GM23248 (cell line): ENCODE results near the gene OR5D16. TPM values are rescaled to one million over a fixed set of nuclear protein-coding genes. Genes with fewer than 3 reads are reported as not detected.

Experiments used
- DNase-seq: peaks from one replicate; pipeline ENCODE4 v3.0.0-alpha.2; 2015
- H2AFZ ChIP-seq: fragments of 200-600 bp; sonication (generic); 2 replicates; pipeline ENCODE4 v1.6.1; 2016; ENCODE audit warnings: antibody characterized with exemption
- H3F3A ChIP-seq: fragments of 200-600 bp; sonication (generic); 2 replicates; pipeline ENCODE4 v1.6.1; 2016; ENCODE audit warnings: mild to moderate bottlenecking, antibody characterized with exemption, mixed run types; ENCODE audit not compliant: insufficient read depth
- H3K27ac ChIP-seq: fragments of 200-600 bp; sonication (generic); 2 replicates; pipeline ENCODE4 v1.5.1; 2016; ENCODE audit warnings: mild to moderate bottlenecking
- H3K27me3 ChIP-seq: fragments of 200-600 bp; sonication (generic); replicated peaks from 2 replicates; pipeline ENCODE4 v1.6.1; 2016; ENCODE audit warnings: mild to moderate bottlenecking; ENCODE audit not compliant: insufficient read depth
- H3K36me3 ChIP-seq: fragments of 200-600 bp; sonication (generic); 2 replicates; pipeline ENCODE4 v1.6.1; 2016; ENCODE audit warnings: low read depth, mild to moderate bottlenecking
- H3K4me1 ChIP-seq: fragments of 200-600 bp; sonication (generic); 2 replicates; pipeline ENCODE4 v1.6.1; 2016; ENCODE audit warnings: mild to moderate bottlenecking; ENCODE audit not compliant: insufficient read depth
- H3K4me2 ChIP-seq: fragments of 200-600 bp; sonication (generic); one replicate; pipeline ENCODE4 v1.6.1; 2016; ENCODE audit warnings: mild to moderate bottlenecking; ENCODE audit not compliant: unreplicated experiment
- H3K4me3 ChIP-seq: fragments of 200-600 bp; sonication (generic); 2 replicates; pipeline ENCODE4 v1.5.1; 2016; ENCODE audit warnings: mild to moderate bottlenecking
- H3K79me2 ChIP-seq: fragments of 200-600 bp; sonication (generic); 2 replicates; pipeline ENCODE4 v1.6.1; 2016; ENCODE audit warnings: mild to moderate bottlenecking; ENCODE audit not compliant: insufficient read depth
- H3K9ac ChIP-seq: fragments of 200-600 bp; sonication (generic); 2 replicates; pipeline ENCODE4 v1.6.1; 2016; ENCODE audit warnings: mild to moderate bottlenecking
- H3K9me2 ChIP-seq: fragments of 200-600 bp; sonication (generic); 2 replicates; pipeline ENCODE4 v1.6.1; 2016; ENCODE audit warnings: mixed run types, mild to moderate bottlenecking, moderate library complexity; ENCODE audit not compliant: insufficient read depth
- H3K9me3 ChIP-seq: fragments of 200-600 bp; sonication (generic); one replicate; pipeline ENCODE4 v1.6.1; 2017; ENCODE audit warnings: low read depth
- H4K20me1 ChIP-seq: fragments of 200-600 bp; sonication (generic); 2 replicates; pipeline ENCODE4 v1.6.0; 2016; ENCODE audit not compliant: insufficient read depth
- EZH2 ChIP-seq: fragments of 200-600 bp; sonication (generic); IDR thresholded peaks from 2 replicates; pipeline ENCODE4 v1.6.1; 2018; ENCODE audit warnings: antibody characterized with exemption, mild to moderate bottlenecking; ENCODE audit not compliant: insufficient read depth, poor library complexity, severe bottlenecking
- EZH2phosphoT487 ChIP-seq: fragments of 200-600 bp; sonication (generic); IDR thresholded peaks from 2 replicates; pipeline ENCODE4 v1.6.1; 2018; ENCODE audit warnings: antibody characterized with exemption, moderate library complexity, mild to moderate bottlenecking, low read depth; ENCODE audit not compliant: insufficient read depth
- WGBS, 2 experiments: methylation state at CpG; one replicate each; pipeline ENCODE4 v1.1.6; 2015 to 2017; ENCODE audit warnings: low lambda C conversion rate in 2 of 2, low coverage in 1 of 2; ENCODE audit errors: missing lambda C conversion rate in 2 of 2; 5-methylcytosine and 5-hydroxymethylcytosine counted together
- in situ Hi-C: fragments of 300-500 bp; cut with MboI; formaldehyde crosslinking; loops from 2 replicates; pipeline ENCODE4 v1.15.0; 2020
- polyA plus RNA-seq: library from polyadenylated mRNA; unstranded; fragments of >200 nt; fragmentation: Nextera tagmentation; extraction: Ambion mirVana; gene quantifications from 2 replicates; pipeline ENCODE4 v1.2.1, GENCODE V29; 2016
- total RNA-seq: library from RNA; depleted of rRNA; stranded (reverse); fragments of >200 nt; shearing (Covaris generic); gene quantifications from 2 replicates; pipeline ENCODE4 v1.2.3, GENCODE V29; 2014

OR5D16 gene
- total and polyA plus RNA-seq, 2 experiments from 2014 or later, result not detected

GRCh38 chr11:55811067-55811466, 27.5 kb upstream of the OR5D16 start, which contains the start of gene OR5L1:
Gene OR5L1 (plus strand): TSS chr11:55811367. CDS start chr11:55811467, 100 bp downstream.
- Histone ChIP-seq H3K4me1 (no peaks in the 10 kb centered on the region), H3K27me3 (no peaks in the 10 kb centered on the region), H3K36me3 (no peaks in the 10 kb centered on the region), H3F3A (no peaks in the 10 kb centered on the region), H3K4me2 (no peak within 1 kb of the TSS), H3K79me2 (no peaks in the 10 kb centered on the region), H3K4me3 (no peak within 1 kb of the TSS), H4K20me1 (no peaks in the 10 kb centered on the region), H3K27ac (no peak within 1 kb of the TSS), H3K9me2 (no peaks in the 10 kb centered on the region), H3K9me3 (no peaks in the 10 kb centered on the region), H3K9ac (no peak within 1 kb of the TSS), H2AFZ (no peak within 1 kb of the TSS)
- in situ Hi-C loops, result loop anchor here (25.0 kb wide), 1 partner anchor 1226 kb away; no protein-coding TSS in a partner anchor
- no peak for DNase-seq
- 33 to 44% methylated on average over 1 of the region's 1 CpG for WGBS, 2 experiments
- TF ChIP-seq EZH2phosphoT487 (no peak), EZH2 (no peak)

GRCh38 chr11:55819330-55819729, 19.2 kb upstream of the OR5D16 start, which contains the start of gene OR5D18:
Gene OR5D18 (plus strand): TSS chr11:55819630. CDS start chr11:55819630, 0 bp downstream.
- in situ Hi-C loops, result loop anchor here (25.0 kb wide), 1 partner anchor 1218 kb away; no protein-coding TSS in a partner anchor
- no peaks in the 10 kb centered on the region for H3K4me1 ChIP-seq
- no peak for DNase-seq
- no peaks in the 10 kb centered on the region for H3K36me3 ChIP-seq
- no peaks in the 10 kb centered on the region for H3K9me3 ChIP-seq
- TF ChIP-seq EZH2phosphoT487 (no peak), EZH2 (no peak)
- H3K9ac ChIP-seq, result no peak within 1 kb of the TSS
- H4K20me1 ChIP-seq, result no peaks in the 10 kb centered on the region
- 30 to 31% methylated on average over 5 of the region's 5 CpGs for WGBS, 2 experiments
- no peak within 1 kb of the TSS for H2AFZ ChIP-seq
- no peaks in the 10 kb centered on the region for H3K9me2 ChIP-seq
- no peaks in the 10 kb centered on the region for H3F3A ChIP-seq
- no peak within 1 kb of the TSS for H3K4me2 ChIP-seq
- no peak within 1 kb of the TSS for H3K4me3 ChIP-seq
- H3K27me3 ChIP-seq, result no peaks in the 10 kb centered on the region
- H3K27ac ChIP-seq, result no peak within 1 kb of the TSS
- no peaks in the 10 kb centered on the region for H3K79me2 ChIP-seq

GRCh38 chr11:55826919-55827318, 11.6 kb upstream of the OR5D16 start, which contains the start of gene OR5L2:
Gene OR5L2 (plus strand): TSS chr11:55827219. CDS start chr11:55827219, 0 bp downstream.
- Histone ChIP-seq H3F3A (no peaks in the 10 kb centered on the region), H3K79me2 (no peaks in the 10 kb centered on the region), H3K36me3 (no peaks in the 10 kb centered on the region), H3K4me1 (no peaks in the 10 kb centered on the region), H2AFZ (no peak within 1 kb of the TSS), H3K9me3 (no peaks in the 10 kb centered on the region), H3K9ac (no peak within 1 kb of the TSS), H3K27ac (no peak within 1 kb of the TSS), H3K4me2 (no peak within 1 kb of the TSS), H3K27me3 (no peaks in the 10 kb centered on the region), H4K20me1 (no peaks in the 10 kb centered on the region), H3K9me2 (no peaks in the 10 kb centered on the region), H3K4me3 (no peak within 1 kb of the TSS)
- no peak for TF ChIP-seq EZH2phosphoT487
- TF ChIP-seq EZH2, result no peak
- in situ Hi-C loops, result no loop called here
- DNase-seq, result no peak

DNA sequence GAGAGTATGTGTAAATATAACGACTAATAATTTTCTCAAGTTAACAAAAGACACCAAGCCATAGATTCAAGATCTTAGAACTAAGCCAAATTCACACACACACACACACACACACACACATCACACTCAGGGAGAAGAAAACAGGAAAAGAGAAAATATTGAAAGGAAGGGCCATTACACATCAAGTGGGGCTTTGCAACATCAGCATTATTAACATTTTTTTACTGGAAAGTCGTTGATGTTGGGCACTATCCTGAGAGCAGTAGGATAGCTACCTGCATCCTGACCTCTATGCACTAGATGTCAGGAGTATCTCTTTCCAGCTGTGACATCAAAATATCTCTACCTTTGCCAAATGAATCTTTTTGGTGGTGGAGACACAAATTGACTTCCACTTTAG, 8.9 kb downstream of the OR5D16 start:
- no peak for DNase-seq
- Histone ChIP-seq H4K20me1 (no peaks in the 10 kb centered on the region), H3K9me3 (no peaks in the 10 kb centered on the region), H3K36me3 (no peaks in the 10 kb centered on the region), H3K27ac (no peak overlapping the region), H3K4me3 (no peak overlapping the region), H3K79me2 (no peaks in the 10 kb centered on the region), H3K9ac (no peak overlapping the region), H2AFZ (no peak overlapping the region), H3K4me2 (no peak overlapping the region), H3K9me2 (no peaks in the 10 kb centered on the region), H3K4me1 (no peaks in the 10 kb centered on the region), H3K27me3 (no peaks in the 10 kb centered on the region), H3F3A (no peaks in the 10 kb centered on the region)
- in situ Hi-C loops, result no loop called here
- 0% methylated on average over 2 of the region's 2 CpGs for WGBS, 2 experiments
- TF ChIP-seq EZH2phosphoT487 (no peak), EZH2 (no peak)

DNA sequence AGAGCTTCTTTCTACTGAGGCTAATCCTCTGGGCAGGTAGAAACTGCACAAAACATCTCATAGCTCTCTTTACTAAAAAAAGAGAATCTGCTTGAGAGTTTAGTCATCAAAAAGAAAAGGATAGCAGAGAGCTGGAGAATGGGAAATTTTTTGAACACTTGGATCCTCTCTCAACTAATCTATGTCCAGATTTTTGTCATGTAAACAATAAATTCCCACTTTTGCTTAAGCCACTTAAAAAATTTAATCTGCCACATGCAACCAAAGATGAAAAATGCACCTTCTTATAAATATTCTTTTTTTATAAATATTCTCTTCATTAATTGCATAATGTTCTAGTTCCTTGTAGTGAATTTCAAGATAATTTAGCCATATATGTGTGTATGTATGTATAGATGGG, 10.5 kb downstream of the OR5D16 start:
- H3F3A ChIP-seq, result no peaks in the 10 kb centered on the region
- no peaks in the 10 kb centered on the region for H3K27me3 ChIP-seq
- no peak overlapping the region for H3K9ac ChIP-seq
- no peak overlapping the region for H3K4me3 ChIP-seq
- H3K9me3 ChIP-seq, result no peaks in the 10 kb centered on the region
- no peaks in the 10 kb centered on the region for H4K20me1 ChIP-seq
- no peaks in the 10 kb centered on the region for H3K79me2 ChIP-seq
- no peaks in the 10 kb centered on the region for H3K9me2 ChIP-seq
- DNase-seq, result no peak
- H3K36me3 ChIP-seq, result no peaks in the 10 kb centered on the region
- no peak overlapping the region for H2AFZ ChIP-seq
- TF ChIP-seq EZH2phosphoT487 (no peak), EZH2 (no peak)
- H3K27ac ChIP-seq, result no peak overlapping the region
- H3K4me1 ChIP-seq, result no peaks in the 10 kb centered on the region
- no peak overlapping the region for H3K4me2 ChIP-seq
- in situ Hi-C loops, result no loop called here
